Cardiac muscle cell (in vitro differentiated cells and primary cell): ENCODE measurements around the gene MED13L. TPM values are rescaled to one million over a fixed set of nuclear protein-coding genes. Genes with fewer than 3 reads are reported as not detected.

Source experiments
- DNase-seq, 2 donors: peaks; one replicate each; pipeline versions ENCODE4 v3.0.0 to v3.0.0-alpha.2; 2010 to 2017; ENCODE audit warnings: low read depth in 1 of 2, low spot score in 1 of 2
- H3K27ac ChIP-seq: fragments of 200-600 bp; sonication (generic); 2 replicates; pipeline ENCODE4 v1.5.1; 2016
- H3K27me3 ChIP-seq: fragments of 200-600 bp; sonication (generic); 2 replicates; pipeline ENCODE4 v1.6.0; 2016; ENCODE audit warnings: control low read depth
- H3K36me3 ChIP-seq: fragments of 200-600 bp; sonication (generic); 2 replicates; pipeline ENCODE4 v1.5.1; 2016; ENCODE audit warnings: control low read depth
- H3K4me1 ChIP-seq: fragments of 200-600 bp; sonication (generic); 2 replicates; pipeline ENCODE4 v1.8.1; 2017; ENCODE audit warnings: low read depth, mild to moderate bottlenecking, mixed run types
- H3K4me3 ChIP-seq: fragments of 200-600 bp; sonication (generic); 2 replicates; pipeline ENCODE4 v1.5.1; 2016; ENCODE audit warnings: mild to moderate bottlenecking
- H3K9me3 ChIP-seq: fragments of 200-600 bp; sonication (generic); 2 replicates; pipeline ENCODE4 v1.5.1; 2017; ENCODE audit warnings: low read depth, mild to moderate bottlenecking, control low read depth
- polyA plus RNA-seq: library from polyadenylated mRNA; unstranded; fragments of >200 nt; fragmentation: Nextera tagmentation; extraction: Ambion mirVana; gene quantifications from 2 replicates; pipeline ENCODE4 v1.2.1, GENCODE V29; 2016
- total RNA-seq: library from RNA; depleted of rRNA; stranded (reverse); fragments of >200 nt; gene quantifications from 2 replicates; pipeline ENCODE4 v1.2.3, GENCODE V29; 2016
- TF ChIP-seq, protein P1 (sequence below): IDR thresholded peaks from 2 replicates; pipeline ENCODE4 v1.5.1; 2012; ENCODE audit warnings: low read depth, mild to moderate bottlenecking, low read length

MED13L gene
- total and polyA plus RNA-seq, 2 experiments from 2014 or later = 31.3 to 94.3 TPM

DNA sequence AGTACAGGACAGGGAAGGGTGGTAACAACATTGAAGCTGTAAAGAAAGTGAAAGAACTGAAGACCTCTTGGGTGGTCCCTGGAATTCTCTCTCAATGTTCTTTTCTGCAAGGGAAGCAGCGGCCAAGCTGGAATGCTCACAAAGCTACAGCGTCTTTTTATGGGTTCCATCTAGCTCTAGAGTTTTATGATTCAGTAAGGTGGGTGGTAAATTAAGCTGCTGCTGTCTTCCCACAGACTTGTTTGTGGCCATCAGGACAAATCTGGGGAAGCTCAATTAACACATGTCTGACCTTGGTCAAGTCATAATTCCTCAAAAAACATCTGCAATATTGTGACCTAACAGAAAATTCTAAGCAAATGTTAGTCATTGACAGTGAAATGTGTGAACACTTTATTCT is 139.1 kb downstream of the MED13L start:
- Histone ChIP-seq H3K36me3 (no peaks in the 10 kb centered on the region), H3K27ac (no peak overlapping the region), H3K27me3 (no peaks in the 10 kb centered on the region), H3K4me1 (peaks cover 45% of the 10 kb centered on the region), H3K9me3 (no peaks in the 10 kb centered on the region), H3K4me3 (no peak overlapping the region)
- TF ChIP-seq, protein P1, sequence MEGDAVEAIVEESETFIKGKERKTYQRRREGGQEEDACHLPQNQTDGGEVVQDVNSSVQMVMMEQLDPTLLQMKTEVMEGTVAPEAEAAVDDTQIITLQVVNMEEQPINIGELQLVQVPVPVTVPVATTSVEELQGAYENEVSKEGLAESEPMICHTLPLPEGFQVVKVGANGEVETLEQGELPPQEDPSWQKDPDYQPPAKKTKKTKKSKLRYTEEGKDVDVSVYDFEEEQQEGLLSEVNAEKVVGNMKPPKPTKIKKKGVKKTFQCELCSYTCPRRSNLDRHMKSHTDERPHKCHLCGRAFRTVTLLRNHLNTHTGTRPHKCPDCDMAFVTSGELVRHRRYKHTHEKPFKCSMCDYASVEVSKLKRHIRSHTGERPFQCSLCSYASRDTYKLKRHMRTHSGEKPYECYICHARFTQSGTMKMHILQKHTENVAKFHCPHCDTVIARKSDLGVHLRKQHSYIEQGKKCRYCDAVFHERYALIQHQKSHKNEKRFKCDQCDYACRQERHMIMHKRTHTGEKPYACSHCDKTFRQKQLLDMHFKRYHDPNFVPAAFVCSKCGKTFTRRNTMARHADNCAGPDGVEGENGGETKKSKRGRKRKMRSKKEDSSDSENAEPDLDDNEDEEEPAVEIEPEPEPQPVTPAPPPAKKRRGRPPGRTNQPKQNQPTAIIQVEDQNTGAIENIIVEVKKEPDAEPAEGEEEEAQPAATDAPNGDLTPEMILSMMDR = no peak
- peak in 1 of 2 donors; percentile 44 for DNase-seq

DNA sequence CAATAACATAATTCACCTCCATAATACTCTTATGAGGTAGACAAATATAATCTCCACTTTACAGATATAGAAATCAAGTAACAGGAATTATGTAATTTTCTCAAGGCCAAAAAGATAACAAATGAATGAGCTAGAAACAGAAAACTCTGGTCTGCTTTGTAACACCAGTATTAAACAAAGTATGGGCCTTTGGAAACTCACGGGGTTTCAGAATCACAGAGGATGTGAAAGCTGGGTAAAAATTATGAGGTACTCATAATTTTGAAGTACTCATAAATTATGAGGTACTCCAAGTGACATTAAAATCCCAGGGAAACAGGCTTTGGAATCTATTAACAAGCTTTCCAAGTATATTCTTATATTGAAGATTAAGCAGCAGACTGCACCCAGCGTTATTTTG is 140.2 kb downstream of the MED13L start:
- Histone ChIP-seq H3K4me3 (no peak overlapping the region), H3K36me3 (no peaks in the 10 kb centered on the region), H3K27me3 (no peaks in the 10 kb centered on the region), H3K27ac (no peak overlapping the region), H3K9me3 (no peaks in the 10 kb centered on the region), H3K4me1 (peaks cover 37% of the 10 kb centered on the region)
- TF ChIP-seq, protein P1 = no peak
- no peak for DNase-seq

DNA sequence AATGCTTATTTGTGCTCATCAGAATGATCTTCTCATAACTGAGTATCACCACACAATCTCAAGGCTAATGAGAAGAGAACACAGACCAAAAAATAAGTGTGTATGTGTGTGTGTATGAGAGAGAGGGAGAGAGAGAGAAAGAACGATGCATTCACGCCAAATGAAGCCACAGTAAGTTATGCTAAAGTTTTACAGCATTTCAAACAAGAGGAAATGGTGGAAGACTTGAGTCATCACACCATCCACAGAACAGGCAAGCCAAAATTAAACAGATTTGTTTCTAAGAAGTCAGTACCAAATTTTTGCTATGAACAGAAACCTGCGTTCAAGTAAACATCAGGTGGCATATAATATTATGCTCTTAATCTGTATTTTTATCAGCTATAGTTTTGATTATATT is 141.2 kb downstream of the MED13L start:
- H3K9me3 ChIP-seq = no peaks in the 10 kb centered on the region
- no peaks in the 10 kb centered on the region for H3K27me3 ChIP-seq
- no peak overlapping the region for H3K4me3 ChIP-seq
- H3K36me3 ChIP-seq = no peaks in the 10 kb centered on the region
- H3K27ac ChIP-seq = no peak overlapping the region
- DNase-seq = peak in 1 of 2 donors; percentile 69
- TF ChIP-seq, protein P1 = no peak
- peaks cover 30% of the 10 kb centered on the region for H3K4me1 ChIP-seq

DNA sequence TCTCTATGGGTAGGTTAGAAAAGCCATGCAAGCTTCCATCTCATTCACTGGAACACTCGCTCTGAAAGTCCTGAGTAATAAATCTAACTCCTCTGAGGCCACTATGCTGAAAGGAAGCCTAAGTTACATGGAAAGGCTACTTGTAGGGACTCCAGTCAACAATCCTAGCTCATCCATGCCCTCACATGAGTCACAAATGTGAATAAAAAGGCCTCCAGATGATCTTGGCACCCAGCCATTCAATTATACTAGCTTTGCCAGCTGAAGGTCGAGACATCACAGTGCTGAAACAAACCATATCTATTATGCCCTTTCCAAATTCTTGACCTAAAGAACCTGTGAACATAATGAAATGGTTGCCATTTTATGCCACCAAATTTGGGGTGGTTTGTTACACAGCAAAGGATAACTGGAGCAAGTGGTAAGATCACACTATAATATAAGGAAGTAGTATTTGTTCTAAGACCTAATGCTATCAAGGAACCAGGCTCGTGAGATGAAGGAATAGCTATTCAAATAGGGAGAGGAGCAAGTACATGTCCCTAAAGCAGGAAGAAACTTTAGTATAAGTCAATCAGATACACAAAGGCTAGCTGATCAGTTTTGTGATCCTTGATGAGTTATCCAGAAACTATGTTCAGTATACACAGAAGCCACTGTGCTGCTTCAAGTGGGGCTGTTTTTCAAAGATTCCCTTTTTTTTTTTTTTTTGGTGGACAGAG is 142.1 kb downstream of the MED13L start:
- Histone ChIP-seq H3K36me3 (no peaks in the 10 kb centered on the region), H3K4me1 (peaks cover 34% of the 10 kb centered on the region), H3K27me3 (no peaks in the 10 kb centered on the region), H3K9me3 (no peaks in the 10 kb centered on the region), H3K27ac (peak overlapping the region; percentile 12), H3K4me3 (no peak overlapping the region)
- TF ChIP-seq, protein P1 = no peak
- DNase-seq = peak in 1 of 2 donors; percentile 60

DNA sequence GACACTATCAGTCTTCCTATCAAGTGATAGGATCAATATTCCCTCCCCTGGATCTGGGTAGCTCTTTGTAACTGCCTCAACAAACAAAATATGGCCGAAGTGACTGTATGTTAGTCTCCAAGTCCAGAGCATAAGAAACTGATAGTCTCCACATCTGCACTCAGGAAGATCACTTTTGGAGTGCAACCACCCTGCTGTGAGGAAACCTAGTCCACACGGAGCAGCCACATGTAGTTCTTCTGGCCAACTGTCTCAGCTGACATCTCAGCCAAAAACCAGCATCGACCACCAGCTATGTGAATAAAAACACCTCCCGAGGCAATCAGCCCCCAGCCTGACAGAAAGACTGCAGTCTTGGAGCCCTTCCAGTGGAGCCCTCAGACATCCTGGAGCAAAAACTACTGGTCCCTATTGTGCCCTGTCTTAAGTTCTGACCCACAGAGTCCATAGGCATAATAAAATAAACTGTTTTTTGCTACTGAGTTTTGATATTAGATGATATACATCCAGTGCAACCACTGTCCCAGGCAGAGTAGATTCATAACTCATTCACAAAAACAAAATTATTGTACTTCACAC is 143.8 kb downstream of the MED13L start:
- Histone ChIP-seq H3K9me3 (no peaks in the 10 kb centered on the region), H3K27ac (no peak overlapping the region), H3K27me3 (no peaks in the 10 kb centered on the region), H3K36me3 (no peaks in the 10 kb centered on the region), H3K4me3 (no peak overlapping the region), H3K4me1 (peaks cover 29% of the 10 kb centered on the region)
- DNase-seq = peak in 1 of 2 donors; percentile 11
- TF ChIP-seq, protein P1 = no peak
